Measurements from ENCODE around the gene MAPK12.
"Not testable (repeated sequence)": the region's sequence is repeated elsewhere in the genome, so short reads cannot be mapped to it uniquely, and the experiment has no call there.

MAPK12 gene

GRCh38 chr22:50210378-50211139 is 50.9 kb downstream of the MAPK12 start:
- no peak for FAIRE-seq

DNA sequence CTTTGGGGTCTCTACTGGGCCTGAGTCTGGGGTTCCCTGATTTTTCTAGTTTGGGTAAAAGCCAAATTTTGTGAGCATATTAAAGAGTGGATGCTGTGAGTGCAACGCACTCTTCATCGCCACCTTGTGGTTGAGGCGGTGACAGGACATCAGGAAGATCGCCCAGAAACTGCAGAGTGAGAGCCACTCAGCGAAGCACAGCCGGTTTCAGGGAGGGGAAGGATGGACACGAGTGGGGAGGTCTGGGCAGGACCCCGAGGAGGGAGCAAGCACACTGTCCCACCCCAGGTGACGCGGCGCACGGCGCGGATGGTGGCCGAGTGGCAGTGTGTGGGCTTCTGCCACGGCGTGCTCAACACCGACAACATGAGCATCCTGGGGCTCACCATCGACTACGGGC is 51.6 kb downstream of the MAPK12 start:
- FAIRE-seq: no peak

- FAIRE-seq: no peak
Observed at GRCh38 chr22:50208939-50209892, 52.3 kb downstream of the MAPK12 start.

DNA sequence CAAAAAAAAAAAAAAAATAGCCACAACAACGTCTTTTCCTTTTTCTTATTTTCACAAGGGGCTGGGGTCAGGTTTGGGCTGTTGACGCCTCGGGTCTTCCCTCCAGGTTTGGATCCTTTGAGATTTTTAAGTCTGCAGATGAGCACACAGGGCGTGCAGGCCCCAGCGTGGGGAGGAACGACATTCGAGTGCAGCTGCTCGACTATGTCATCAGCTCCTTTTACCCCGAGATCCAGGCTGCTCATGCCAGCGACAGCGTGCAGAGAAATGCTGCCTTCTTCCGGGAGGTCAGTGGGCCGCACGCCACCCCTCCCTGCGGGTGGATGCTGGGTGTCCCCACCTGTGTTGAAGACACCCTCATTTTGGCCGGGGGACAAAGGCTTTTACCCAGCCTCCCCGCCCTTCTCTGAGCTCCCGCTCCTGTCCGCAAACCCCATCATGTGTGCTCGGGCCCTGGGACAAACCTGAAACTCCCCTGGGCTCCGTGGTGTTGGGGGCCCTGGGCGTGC is 53.0 kb downstream of the MAPK12 start:
- FAIRE-seq: no peak

DNA sequence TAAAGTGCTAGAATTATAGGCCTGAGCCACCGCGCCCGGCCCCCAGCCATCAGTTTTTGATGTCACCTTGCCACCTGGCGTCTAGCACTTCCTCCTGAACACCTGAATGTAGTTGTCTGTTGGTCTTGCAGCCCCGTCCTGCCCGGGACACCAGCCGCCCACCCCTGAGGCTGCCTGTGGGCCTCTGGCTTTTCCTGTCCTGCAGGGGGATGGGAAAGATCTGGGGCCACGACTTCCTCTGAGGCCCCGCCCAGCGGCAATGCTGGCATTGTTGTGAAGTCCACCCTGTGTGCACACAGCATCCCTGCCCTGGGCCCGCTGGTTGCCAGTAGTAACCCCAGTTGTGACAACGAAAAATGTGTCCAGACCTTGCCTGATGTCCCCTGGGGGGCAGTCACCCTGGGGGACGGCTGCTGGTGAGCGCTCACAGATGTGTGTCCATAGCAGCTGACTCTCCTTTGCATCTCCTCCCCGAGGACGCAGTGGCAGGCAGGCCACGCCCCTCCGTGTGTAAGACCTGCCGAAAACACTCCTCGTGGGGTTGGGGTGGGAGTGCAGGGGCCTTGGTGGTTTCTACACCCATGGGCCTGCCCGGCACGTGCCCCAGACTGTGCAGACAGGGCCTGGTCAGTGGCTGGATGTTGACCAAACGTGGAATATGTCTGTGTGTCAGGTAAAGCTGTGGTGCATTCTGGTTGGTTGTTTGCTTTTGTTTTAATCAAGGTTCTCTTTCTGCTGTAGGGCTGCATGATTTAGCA is 53.9 kb downstream of the MAPK12 start:
- no peak for FAIRE-seq

DNA sequence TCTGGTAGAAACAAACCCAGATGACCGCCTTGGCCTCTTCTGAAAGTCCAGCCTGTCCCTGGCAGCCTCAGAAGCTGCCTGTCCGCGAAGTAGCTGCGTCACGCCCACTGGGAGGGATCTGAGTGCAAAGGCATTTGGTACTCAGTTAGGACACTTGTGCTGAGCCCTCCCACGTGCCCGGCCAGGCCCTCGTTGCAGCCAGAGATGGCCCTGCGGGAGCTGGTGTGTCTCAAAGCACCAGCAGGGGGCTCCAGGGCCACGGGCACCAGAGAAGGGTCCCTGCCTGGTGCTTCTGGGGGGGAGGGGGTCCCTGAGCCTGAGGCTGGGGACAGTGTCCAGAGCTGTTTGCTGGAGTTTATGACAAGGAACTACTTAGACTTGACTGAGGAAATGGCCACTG is 54.9 kb downstream of the MAPK12 start:
- no peak for FAIRE-seq

GRCh38 chr22:50205781-50206569 is 55.5 kb downstream of the MAPK12 start:
- FAIRE-seq: no peak

- FAIRE-seq: not testable (repeated sequence)
Observed at GRCh38 chr22:50204998-50205397, 56.5 kb downstream of the MAPK12 start.

GRCh38 chr22:50204571-50204970 is 56.9 kb downstream of the MAPK12 start:
- no peak for FAIRE-seq

DNA sequence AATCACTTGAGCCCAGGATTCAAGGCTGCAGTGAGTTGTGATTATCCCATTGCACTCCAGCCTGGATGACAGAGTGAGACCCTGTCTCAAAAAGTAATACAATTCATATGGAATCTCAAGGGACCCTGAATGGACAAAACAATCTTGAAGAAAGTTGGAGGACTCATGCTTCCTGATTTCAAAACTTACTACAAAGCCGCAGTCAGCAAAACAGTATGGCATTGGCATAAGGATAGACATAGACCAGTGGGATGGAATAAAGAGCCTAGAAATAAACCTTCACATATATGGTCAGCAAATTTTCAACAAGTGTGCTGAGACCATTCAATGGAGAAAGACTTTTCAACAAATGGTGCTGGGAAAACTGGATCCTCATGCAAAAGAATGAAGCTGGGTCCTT is 58.2 kb downstream of the MAPK12 start:
- no peak for FAIRE-seq

All from endometrium (tissue), 2 donors.